Measurements from ENCODE around the gene NOX5. TPM values are rescaled to one million over a fixed set of nuclear protein-coding genes. Genes with fewer than 3 reads are reported as not detected.

Gene NOX5
- total and polyA plus RNA-seq, 2 donors (not counting 1 experiment from before 2014, with no cell fraction given): 0.01 to 0.05 TPM

DNA sequence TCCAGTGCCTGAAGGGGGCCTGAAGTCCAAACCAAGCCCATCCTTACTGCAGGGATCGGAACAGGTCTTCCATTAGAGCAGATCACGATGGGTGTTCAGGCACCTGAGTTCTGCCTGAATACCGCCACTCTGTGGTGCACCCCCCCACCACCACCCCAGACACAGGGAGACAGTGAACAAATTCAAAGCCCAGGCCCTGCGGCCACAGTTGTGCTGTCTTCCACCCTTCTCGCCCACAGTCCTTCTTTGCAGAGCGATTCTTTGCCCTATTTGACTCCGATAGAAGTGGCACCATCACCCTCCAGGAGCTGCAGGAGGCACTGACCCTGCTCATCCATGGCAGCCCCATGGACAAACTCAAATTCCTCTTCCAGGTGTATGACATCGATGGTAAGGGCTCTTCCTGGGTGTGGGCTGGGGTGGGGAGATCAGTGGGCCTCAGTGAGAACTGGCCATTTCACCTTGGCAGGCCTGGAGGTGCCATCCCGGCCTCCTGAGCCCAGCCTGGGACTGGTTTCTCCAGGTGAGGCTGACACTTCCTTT lies 13.6 kb downstream of the NOX5 start:
- ATAC-seq (ENCODE audit: low read depth): no peak
- no peaks in the 10 kb centered on the region for H3K36me3 ChIP-seq (replicated peaks in 1 of 2; ENCODE audit: control extremely low read depth in 1 of 2, control insufficient read depth in 1 of 2, extremely low read depth in 1 of 2, insufficient read depth in 2 of 2, low read length in 1 of 2)

More for the DNA sequence above, 13.6 kb downstream of the NOX5 start:
- Histone ChIP-seq H3K4me1 (ENCODE audit: control insufficient read depth in 2 of 2, insufficient read depth in 2 of 2, low read length in 2 of 2) (peaks cover 4 to 7% of the 10 kb centered on the region in 2 donors), H3K27ac (ENCODE audit: low read length in 2 of 2) (no peak overlapping the region), H3K4me3 (ENCODE audit: control extremely low read depth in 1 of 5, extremely low read depth in 1 of 5, insufficient read depth in 1 of 5, low read depth in 2 of 5, low read length in 4 of 5) (no peak overlapping the region), H3K4me2 (replicated peaks; ENCODE audit: low read depth, low read length, poor library complexity, severe bottlenecking) (no peak overlapping the region), H2AFZ (ENCODE audit: insufficient read depth, low read depth, low read length, poor library complexity, severe bottlenecking) (no peak overlapping the region), H4K20me1 (ENCODE audit: control insufficient read depth, insufficient read depth, low read length, poor library complexity, severe bottlenecking) (no peaks in the 10 kb centered on the region), H3K9me3 (ENCODE audit: control extremely low read depth in 1 of 3, control insufficient read depth in 2 of 3, insufficient read depth in 1 of 3, low read length in 2 of 3) (peaks cover 0 to 3% (median 0%) of the 10 kb centered on the region in 3 donors), H3K9ac (ENCODE audit: low read length) (no peak overlapping the region), H3K27me3 (replicated peaks in 1 of 4; ENCODE audit: control extremely low read depth in 1 of 4, control insufficient read depth in 3 of 4, insufficient read depth in 4 of 4, low read length in 3 of 4) (peaks cover 0 to 6% (median 0%) of the 10 kb centered on the region in 4 experiments), H3K79me2 (ENCODE audit: control insufficient read depth, insufficient read depth, low read length) (no peaks in the 10 kb centered on the region)
- intact Hi-C loops (cut with micrococcal nuclease): no loop called here
- ChIA-PET CTCF (no interaction called here), POLR2A (no interaction called here)
- Mint-ChIP-seq H3K9me3 (ENCODE audit: insufficient read depth) (no peaks in the 10 kb centered on the region), H3K4me3 (no peak overlapping the region), H3K27me3 (peaks cover 40% of the 10 kb centered on the region), H3K27ac (no peak overlapping the region), H3K4me1 (peaks cover 9% of the 10 kb centered on the region)
- WGBS (ENCODE audit: insufficient coverage): 98% methylated on average over 6 of the region's 9 CpGs
- no peak for TF ChIP-seq EZH2 (IDR thresholded peaks at IDR 0.05; ENCODE audit: borderline replicate concordance, insufficient read depth, low read depth, low read length, poor library complexity, severe bottlenecking)
- TF ChIP-seq, protein P1, sequence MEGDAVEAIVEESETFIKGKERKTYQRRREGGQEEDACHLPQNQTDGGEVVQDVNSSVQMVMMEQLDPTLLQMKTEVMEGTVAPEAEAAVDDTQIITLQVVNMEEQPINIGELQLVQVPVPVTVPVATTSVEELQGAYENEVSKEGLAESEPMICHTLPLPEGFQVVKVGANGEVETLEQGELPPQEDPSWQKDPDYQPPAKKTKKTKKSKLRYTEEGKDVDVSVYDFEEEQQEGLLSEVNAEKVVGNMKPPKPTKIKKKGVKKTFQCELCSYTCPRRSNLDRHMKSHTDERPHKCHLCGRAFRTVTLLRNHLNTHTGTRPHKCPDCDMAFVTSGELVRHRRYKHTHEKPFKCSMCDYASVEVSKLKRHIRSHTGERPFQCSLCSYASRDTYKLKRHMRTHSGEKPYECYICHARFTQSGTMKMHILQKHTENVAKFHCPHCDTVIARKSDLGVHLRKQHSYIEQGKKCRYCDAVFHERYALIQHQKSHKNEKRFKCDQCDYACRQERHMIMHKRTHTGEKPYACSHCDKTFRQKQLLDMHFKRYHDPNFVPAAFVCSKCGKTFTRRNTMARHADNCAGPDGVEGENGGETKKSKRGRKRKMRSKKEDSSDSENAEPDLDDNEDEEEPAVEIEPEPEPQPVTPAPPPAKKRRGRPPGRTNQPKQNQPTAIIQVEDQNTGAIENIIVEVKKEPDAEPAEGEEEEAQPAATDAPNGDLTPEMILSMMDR (IDR thresholded peaks at IDR 0.05): no peak
- DNase-seq: no peak
